ENCODE results near the gene AAK1.

GRCh38 chr2:69619725-69620124, 23.8 kb downstream of the AAK1 start:
- TF ChIP-seq YY1 (IDR thresholded peaks at IDR 0.05; ENCODE audit: insufficient read depth, insufficient read length) (no peak), SUZ12 (IDR thresholded peaks at IDR 0.05; ENCODE audit: extremely low read depth, insufficient read depth, insufficient read length) (no peak), ZNF274 (IDR thresholded peaks at IDR 0.05; ENCODE audit: low read depth, low read length) (no peak)

Data from NT2/D1 (cell line).